K562 (cell line): Measurements from ENCODE around the gene SARS1. TPM values are rescaled to one million over a fixed set of nuclear protein-coding genes. Genes with fewer than 3 reads are reported as not detected.

Experiments used
- ATF7 ChIP-seq: fragments of 450-650 bp; IDR thresholded peaks from 2 replicates; pipeline ENCODE4 v1.7.1; 2014; ENCODE audit warnings: mild to moderate bottlenecking, moderate library complexity
- CEBPB ChIP-seq: fragments of 450-650 bp; IDR thresholded peaks from 2 replicates; pipeline ENCODE4 v1.6.1; 2016; ENCODE audit warnings: missing genetic modification characterization, missing compliant biosample characterization
- CHD2 ChIP-seq: IDR thresholded peaks from 2 replicates; pipeline ENCODE4 v1.6.1; 2011; ENCODE audit warnings: low read depth, low read length
- ILK ChIP-seq: fragments of 450-650 bp; IDR thresholded peaks from 2 replicates; pipeline ENCODE4 v1.6.1; 2016; ENCODE audit warnings: missing genetic modification characterization, low read depth, mild to moderate bottlenecking, missing compliant biosample characterization, moderate library complexity, borderline replicate concordance
- MAFG ChIP-seq: fragments of 450-650 bp; conservative IDR thresholded peaks from 2 replicates; pipeline ENCODE4 v1.6.1; 2016; ENCODE audit warnings: missing genetic modification characterization, missing compliant biosample characterization
- NR3C1 ChIP-seq: sonication (generic); formaldehyde crosslinking; IDR thresholded peaks from 2 replicates; pipeline ENCODE4 v1.8.1; 2022; ENCODE audit warnings: missing genetic modification reagents
- RFX5 ChIP-seq: IDR thresholded peaks from 2 replicates; pipeline ENCODE4 v1.6.1; 2011; ENCODE audit warnings: low read depth, mild to moderate bottlenecking, improper control_type of control experiment, low read length
- SETDB1 ChIP-seq: IDR thresholded peaks from one replicate; pipeline ENCODE4 v1.6.1; 2012; ENCODE audit warnings: low read length, control low read depth, inconsistent platforms
- SMARCC2 ChIP-seq: fragments of 450-650 bp; IDR thresholded peaks from 2 replicates; pipeline ENCODE4 v1.6.1; 2017; ENCODE audit warnings: antibody characterized with exemption, moderate library complexity, mild to moderate bottlenecking, low read depth
- SREBF2 ChIP-seq: sonication (generic); formaldehyde crosslinking; IDR thresholded peaks from 2 replicates; pipeline ENCODE4 v1.4.0; 2020; ENCODE audit warnings: mild to moderate bottlenecking, missing genetic modification reagents
- SRSF1 ChIP-seq: fragments of 200-400 bp; formaldehyde crosslinking; IDR thresholded peaks from 2 replicates; pipeline ENCODE4 v1.6.1; 2017; ENCODE audit warnings: mild to moderate bottlenecking, low read depth, low read length, moderate library complexity
- polyA plus RNA-seq, 8 experiments: library from polyadenylated mRNA; depleted of rRNA in 4 of 8; stranded (reverse) in 5 of 8; unstranded in 3 of 8; fragments of >200 nt; fragmentation: Nextera tagmentation in 2 of 8; fragmentation: Illumina TruSeq in 1 of 8; extraction: Ambion mirVana in 2 of 8; extraction: Trizol in 1 of 8; gene quantifications; 2 replicates each; pipeline versions ENCODE4 v1.2.1 to v1.2.3, GENCODE V29; 2011 to 2014; ENCODE audit warnings: inconsistent platforms in 1 of 8, missing spikeins in 1 of 8
- total RNA-seq, 7 experiments: library from RNA; depleted of rRNA in 6 of 7; stranded (reverse); fragments of >200 nt in 6 of 7; fragmentation: Illumina TruSeq in 2 of 7; extraction: Trizol in 2 of 7; gene quantifications; 2 replicates each; pipeline versions ENCODE4 v1.2.1 to v1.2.3, GENCODE V29; 2011 to 2021; ENCODE audit warnings: low replicate concordance in 1 of 7
- TF ChIP-seq, protein P1 (sequence below): fragments of 250-450 bp; sonication (Bioruptor Pico); IDR thresholded peaks from 2 replicates; pipeline ENCODE4 v1.4.0; 2020; ENCODE audit warnings: mild to moderate bottlenecking, moderate library complexity
- TF ChIP-seq, protein P2 (sequence below), 2 experiments: fragments of 450-650 bp; IDR thresholded peaks; 2 replicates each; pipeline ENCODE4 v1.6.1; 2016; ENCODE audit warnings: mild to moderate bottlenecking in 2 of 2, borderline replicate concordance in 1 of 2, low read depth in 1 of 2, moderate library complexity in 1 of 2
- TF ChIP-seq, protein P3 (sequence below): fragments of 450-650 bp; formaldehyde crosslinking; IDR thresholded peaks from 2 replicates; pipeline ENCODE4 v1.4.0; 2020; ENCODE audit warnings: mild to moderate bottlenecking, moderate library complexity
- TF ChIP-seq, protein P4 (sequence below): sonication (generic); formaldehyde crosslinking; IDR thresholded peaks from 2 replicates; pipeline ENCODE4 v1.8.0; 2022; ENCODE audit warnings: missing genetic modification reagents, mild to moderate bottlenecking, borderline replicate concordance

Gene SARS1
- total and polyA plus RNA-seq, 9 of the 15 experiments (the other 6 are each of a cell fraction or from before 2014, with no cell fraction given), result 221 to 623 (median 254) TPM

DNA sequence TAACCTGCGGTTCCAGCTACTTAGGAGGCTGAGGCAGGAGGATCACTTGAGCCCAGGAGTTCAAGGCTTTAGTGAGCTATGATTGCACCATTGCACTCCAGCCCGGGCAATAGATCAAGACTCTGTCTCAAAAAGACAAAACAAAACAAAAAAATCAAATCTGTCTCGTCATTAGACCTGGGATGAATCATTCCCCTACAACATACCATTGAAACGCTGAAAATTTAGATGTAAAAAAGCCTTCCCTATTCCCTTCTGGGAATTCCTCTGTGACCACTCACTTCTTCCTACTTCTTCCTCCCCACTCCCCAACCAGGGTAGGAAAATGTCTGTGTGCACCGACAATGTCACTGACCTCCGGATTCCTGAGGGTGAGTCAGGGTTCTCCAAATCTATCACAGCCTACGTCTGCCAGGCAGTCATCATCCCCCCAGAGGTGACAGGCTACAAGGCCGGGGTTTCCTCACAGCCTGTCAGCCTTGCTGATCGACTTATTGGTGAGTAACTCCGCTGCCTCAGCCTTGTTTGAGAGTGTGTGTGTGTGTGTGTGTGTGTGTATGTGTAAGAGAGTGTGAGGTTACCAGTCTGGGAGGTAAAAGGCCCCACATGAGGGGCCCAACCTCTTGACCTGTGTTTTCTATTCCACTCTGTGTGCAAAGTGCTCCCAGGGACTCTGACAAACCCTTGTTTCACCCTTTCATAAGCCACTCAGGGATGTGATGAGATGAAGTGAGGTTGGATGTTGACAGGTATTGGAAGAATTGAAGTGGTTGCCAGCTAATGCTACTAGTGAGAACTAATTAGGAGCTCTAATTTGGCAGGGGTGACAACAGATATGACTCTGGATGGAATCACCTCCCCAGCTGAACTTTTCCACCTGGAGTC lies 16.3 kb upstream of the SARS1 start (continued):
- peak; percentile 84 for TF ChIP-seq SMARCC2
- TF ChIP-seq, protein P1, sequence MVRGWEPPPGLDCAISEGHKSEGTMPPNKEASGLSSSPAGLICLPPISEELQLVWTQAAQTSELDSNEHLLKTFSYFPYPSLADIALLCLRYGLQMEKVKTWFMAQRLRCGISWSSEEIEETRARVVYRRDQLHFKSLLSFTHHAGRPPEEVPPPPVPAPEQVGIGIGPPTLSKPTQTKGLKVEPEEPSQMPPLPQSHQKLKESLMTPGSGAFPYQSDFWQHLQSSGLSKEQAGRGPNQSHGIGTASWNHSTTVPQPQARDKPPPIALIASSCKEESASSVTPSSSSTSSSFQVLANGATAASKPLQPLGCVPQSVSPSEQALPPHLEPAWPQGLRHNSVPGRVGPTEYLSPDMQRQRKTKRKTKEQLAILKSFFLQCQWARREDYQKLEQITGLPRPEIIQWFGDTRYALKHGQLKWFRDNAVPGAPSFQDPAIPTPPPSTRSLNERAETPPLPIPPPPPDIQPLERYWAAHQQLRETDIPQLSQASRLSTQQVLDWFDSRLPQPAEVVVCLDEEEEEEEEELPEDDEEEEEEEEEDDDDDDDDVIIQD (CRISPR knock-in tag), result no peak
- TF ChIP-seq SRSF1, result no peak
- TF ChIP-seq NR3C1 (CRISPR knock-in tag), result no peak
- TF ChIP-seq, protein P2, sequence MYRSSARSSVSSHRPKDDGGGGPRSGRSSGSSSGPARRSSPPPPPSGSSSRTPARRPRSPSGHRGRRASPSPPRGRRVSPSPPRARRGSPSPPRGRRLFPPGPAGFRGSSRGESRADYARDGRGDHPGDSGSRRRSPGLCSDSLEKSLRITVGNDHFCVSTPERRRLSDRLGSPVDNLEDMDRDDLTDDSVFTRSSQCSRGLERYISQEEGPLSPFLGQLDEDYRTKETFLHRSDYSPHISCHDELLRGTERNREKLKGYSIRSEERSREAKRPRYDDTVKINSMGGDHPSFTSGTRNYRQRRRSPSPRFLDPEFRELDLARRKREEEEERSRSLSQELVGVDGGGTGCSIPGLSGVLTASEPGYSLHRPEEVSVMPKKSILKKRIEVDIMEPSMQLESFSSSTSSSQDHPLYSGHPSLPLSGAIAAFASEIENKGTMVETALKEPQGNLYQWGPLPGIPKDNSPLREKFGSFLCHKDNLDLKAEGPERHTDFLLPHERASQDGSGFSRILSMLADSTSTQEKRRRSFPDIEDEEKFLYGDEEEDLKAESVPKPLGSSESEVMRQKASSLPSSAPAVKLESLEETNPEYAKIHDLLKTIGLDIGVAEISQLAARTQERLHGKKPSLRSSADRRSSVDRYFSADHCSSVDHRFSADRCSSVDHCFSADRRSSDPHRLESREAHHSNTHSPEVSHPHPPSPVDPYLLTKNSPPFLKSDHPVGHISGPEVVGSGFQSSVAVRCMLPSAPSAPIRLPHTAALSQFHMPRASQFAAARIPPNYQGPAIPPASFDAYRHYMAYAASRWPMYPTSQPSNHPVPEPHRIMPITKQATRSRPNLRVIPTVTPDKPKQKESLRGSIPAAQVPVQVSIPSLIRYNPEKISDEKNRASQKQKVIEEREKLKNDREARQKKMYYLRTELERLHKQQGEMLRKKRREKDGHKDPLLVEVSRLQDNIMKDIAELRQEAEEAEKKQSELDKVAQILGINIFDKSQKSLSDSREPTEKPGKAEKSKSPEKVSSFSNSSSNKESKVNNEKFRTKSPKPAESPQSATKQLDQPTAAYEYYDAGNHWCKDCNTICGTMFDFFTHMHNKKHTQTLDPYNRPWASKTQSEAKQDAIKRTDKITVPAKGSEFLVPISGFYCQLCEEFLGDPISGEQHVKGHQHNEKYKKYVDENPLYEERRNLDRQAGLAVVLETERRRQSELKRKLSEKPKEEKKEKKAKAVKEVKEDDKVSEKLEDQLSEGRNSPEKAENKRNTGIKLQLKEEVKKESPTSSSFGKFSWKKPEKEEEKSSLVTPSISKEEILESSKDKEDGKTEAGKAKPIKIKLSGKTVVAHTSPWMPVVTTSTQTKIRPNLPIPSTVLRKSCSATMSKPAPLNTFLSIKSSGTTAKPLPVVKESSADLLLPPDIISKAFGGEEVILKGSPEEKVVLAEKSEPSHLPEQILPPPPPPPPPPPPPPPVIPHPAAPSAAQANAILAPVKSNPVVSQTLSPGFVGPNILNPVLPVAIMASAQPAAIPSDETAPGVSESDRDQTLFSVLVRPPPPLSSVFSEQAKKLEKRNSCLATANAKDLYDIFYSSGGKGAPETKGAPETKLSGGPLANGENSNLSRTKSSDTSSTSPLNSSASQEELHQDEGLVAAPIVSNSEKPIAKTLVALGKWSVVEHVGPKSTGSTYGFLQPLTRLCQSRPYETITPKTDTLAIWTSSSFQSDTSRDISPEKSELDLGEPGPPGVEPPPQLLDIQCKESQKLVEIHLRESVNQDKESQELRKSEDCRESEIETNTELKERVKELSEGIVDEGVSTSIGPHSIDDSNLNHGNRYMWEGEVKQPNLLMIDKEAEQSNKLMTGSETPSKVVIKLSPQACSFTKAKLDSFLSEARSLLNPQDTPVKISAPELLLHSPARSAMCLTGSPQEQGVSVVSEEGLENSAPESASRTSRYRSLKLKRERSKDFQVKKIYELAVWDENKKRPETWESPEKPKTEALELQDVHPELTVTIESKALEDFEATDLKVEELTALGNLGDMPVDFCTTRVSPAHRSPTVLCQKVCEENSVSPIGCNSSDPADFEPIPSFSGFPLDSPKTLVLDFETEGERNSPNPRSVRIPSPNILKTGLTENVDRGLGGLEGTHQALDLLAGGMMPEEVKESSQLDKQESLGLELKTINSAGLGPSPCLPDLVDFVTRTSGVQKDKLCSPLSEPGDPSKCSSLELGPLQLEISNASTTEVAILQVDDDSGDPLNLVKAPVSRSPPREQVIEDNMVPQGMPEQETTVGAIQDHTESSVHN (IDR thresholded peaks at IDR 0.05; ENCODE audit: borderline replicate concordance in 1 of 2, low read depth in 1 of 2), result peak in 1 of 2 experiments; percentile 52; a peak in 1 of 4 replicates
- no peak for TF ChIP-seq RFX5
- no peak for TF ChIP-seq CHD2
- peak; percentile 48 for TF ChIP-seq CEBPB (tag)
- TF ChIP-seq SREBF2 (CRISPR knock-in tag), result no peak
- TF ChIP-seq, protein P3, sequence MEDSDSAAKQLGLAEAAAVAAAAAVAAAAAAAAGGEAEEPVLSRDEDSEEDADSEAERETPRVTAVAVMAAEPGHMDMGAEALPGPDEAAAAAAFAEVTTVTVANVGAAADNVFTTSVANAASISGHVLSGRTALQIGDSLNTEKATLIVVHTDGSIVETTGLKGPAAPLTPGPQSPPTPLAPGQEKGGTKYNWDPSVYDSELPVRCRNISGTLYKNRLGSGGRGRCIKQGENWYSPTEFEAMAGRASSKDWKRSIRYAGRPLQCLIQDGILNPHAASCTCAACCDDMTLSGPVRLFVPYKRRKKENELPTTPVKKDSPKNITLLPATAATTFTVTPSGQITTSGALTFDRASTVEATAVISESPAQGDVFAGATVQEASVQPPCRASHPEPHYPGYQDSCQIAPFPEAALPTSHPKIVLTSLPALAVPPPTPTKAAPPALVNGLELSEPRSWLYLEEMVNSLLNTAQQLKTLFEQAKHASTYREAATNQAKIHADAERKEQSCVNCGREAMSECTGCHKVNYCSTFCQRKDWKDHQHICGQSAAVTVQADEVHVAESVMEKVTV (CRISPR knock-in tag), result no peak
- no peak for TF ChIP-seq SETDB1
- no peak for TF ChIP-seq ILK (tag)
- TF ChIP-seq, protein P4, sequence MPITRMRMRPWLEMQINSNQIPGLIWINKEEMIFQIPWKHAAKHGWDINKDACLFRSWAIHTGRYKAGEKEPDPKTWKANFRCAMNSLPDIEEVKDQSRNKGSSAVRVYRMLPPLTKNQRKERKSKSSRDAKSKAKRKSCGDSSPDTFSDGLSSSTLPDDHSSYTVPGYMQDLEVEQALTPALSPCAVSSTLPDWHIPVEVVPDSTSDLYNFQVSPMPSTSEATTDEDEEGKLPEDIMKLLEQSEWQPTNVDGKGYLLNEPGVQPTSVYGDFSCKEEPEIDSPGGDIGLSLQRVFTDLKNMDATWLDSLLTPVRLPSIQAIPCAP (CRISPR knock-in tag), result no peak
- TF ChIP-seq MAFG (tag), result peak; percentile 60
- TF ChIP-seq ATF7, result peak; percentile 11; the same call in 1 of the 2 replicates
